IMR-90 (cell line): ENCODE measurements around the gene LRSAM1. TPM values are rescaled to one million over a fixed set of nuclear protein-coding genes. Genes with fewer than 3 reads are reported as not detected.

ENCODE experiments used
- ATAC-seq: fragments of 200-7000 bp; cut with Tn5 transposase; 2 replicates; pipeline ENCODE4 v1.9.1; 2020; ENCODE audit warnings: low read depth, mild to moderate bottlenecking, moderate library complexity
- BruUV-seq: library from RNA; stranded (reverse); fragments of 400-500 nt; replicated peaks from 2 replicates; lab custom pipeline; 2021; lab: Mats Ljungman, UMichigan
- CTCF ChIA-PET: fragments of 300-600 bp; formaldehyde crosslinking; extraction: SDS; loops from one replicate; lab custom pipeline; 2021; ENCODE audit warnings: antibody characterized with exemption; lab: Yijun Ruan, JAX
- POLR2A ChIA-PET: fragments of 300-600 bp; sonication (Branson Sonifier 250); formaldehyde crosslinking; loops from one replicate; lab custom pipeline; 2022; ENCODE audit warnings: antibody characterized with exemption; ENCODE audit not compliant: unreplicated experiment; lab: Charles Lee
- DNase-seq: peaks from one replicate; pipeline ENCODE4 v3.0.0; 2013
- H2AFZ ChIP-seq: replicated peaks from 2 replicates; pipeline ENCODE3; 2013; ENCODE audit warnings: low read length, mild to moderate bottlenecking; ENCODE audit not compliant: poor library complexity
- H2AK5ac ChIP-seq: 2 replicates; pipeline ENCODE4 v1.6.1; 2013; ENCODE audit warnings: low read depth, low read length, inconsistent platforms
- H2AK9ac ChIP-seq: replicated peaks from 2 replicates; pipeline ENCODE3; 2013; ENCODE audit warnings: mild to moderate bottlenecking, low read depth, low read length, moderate library complexity; ENCODE audit not compliant: poor library complexity
- H2BK120ac ChIP-seq: 2 replicates; pipeline ENCODE4 v1.6.1; 2013; ENCODE audit warnings: low read depth, low read length, inconsistent platforms
- H2BK15ac ChIP-seq: 3 replicates; pipeline ENCODE4 v1.6.1; 2013; ENCODE audit warnings: low read depth, low read length, inconsistent platforms
- H2BK20ac ChIP-seq: 2 replicates; pipeline ENCODE4 v1.6.1; 2013; ENCODE audit warnings: low read depth, mild to moderate bottlenecking, inconsistent platforms, low read length, moderate library complexity
- H2BK5ac ChIP-seq: 2 replicates; pipeline ENCODE4 v1.6.1; 2013; ENCODE audit warnings: mild to moderate bottlenecking, low read depth, low read length, inconsistent platforms; ENCODE audit not compliant: poor library complexity, severe bottlenecking
- H3K14ac ChIP-seq: replicated peaks from 2 replicates; pipeline ENCODE4 v1.6.1; 2013; ENCODE audit warnings: low read depth, low read length, inconsistent platforms
- H3K18ac ChIP-seq: 2 replicates; pipeline ENCODE4 v1.6.1; 2013; ENCODE audit warnings: low read depth, low read length, control low read depth
- H3K23ac ChIP-seq: 2 replicates; pipeline ENCODE4 v1.6.1; 2013; ENCODE audit warnings: low read depth, low read length, inconsistent platforms
- H3K27ac ChIP-seq: 2 replicates; pipeline ENCODE4 v1.5.1; 2013; ENCODE audit warnings: mild to moderate bottlenecking, control low read depth, low read length; ENCODE audit not compliant: insufficient read depth
- H3K27me3 ChIP-seq: 2 replicates; pipeline ENCODE4 v1.6.1; 2013; ENCODE audit warnings: low read length; ENCODE audit not compliant: control insufficient read depth, insufficient read depth
- H3K36me3 ChIP-seq: 2 replicates; pipeline ENCODE4 v1.6.1; 2013; ENCODE audit warnings: low read length, mixed read lengths; ENCODE audit not compliant: control insufficient read depth, insufficient read depth
- H3K4ac ChIP-seq: 2 replicates; pipeline ENCODE4 v1.6.1; 2013; ENCODE audit warnings: low read depth, low read length, inconsistent platforms
- H3K4me1 ChIP-seq: 2 replicates; pipeline ENCODE4 v1.6.1; 2013; ENCODE audit warnings: low read length, mixed read lengths; ENCODE audit not compliant: control insufficient read depth, insufficient read depth
- H3K4me2 ChIP-seq: 2 replicates; pipeline ENCODE4 v1.6.1; 2013; ENCODE audit warnings: low read depth, mild to moderate bottlenecking, control low read depth, low read length, moderate library complexity
- H3K4me3 ChIP-seq: 2 replicates; pipeline ENCODE4 v1.5.1; 2013; ENCODE audit warnings: low read depth, mild to moderate bottlenecking, control low read depth, low read length, moderate library complexity; ENCODE audit not compliant: insufficient read depth
- H3K56ac ChIP-seq: 2 replicates; pipeline ENCODE4 v1.6.1; 2013; ENCODE audit warnings: low read length, inconsistent platforms; ENCODE audit not compliant: insufficient read depth; ENCODE audit errors: extremely low read depth
- H3K79me1 ChIP-seq, 2 experiments: 2 replicates each; pipeline ENCODE4 v1.6.1; 2013; ENCODE audit warnings: low read length in 2 of 2, inconsistent platforms in 1 of 2, low read depth in 1 of 2
- H3K9ac ChIP-seq: 2 replicates; pipeline ENCODE4 v1.6.1; 2013; ENCODE audit warnings: low read depth, low read length, control low read depth
- H3K9me1 ChIP-seq: 2 replicates; pipeline ENCODE4 v1.6.1; 2013; ENCODE audit warnings: low read length, inconsistent platforms; ENCODE audit not compliant: insufficient read depth
- H3K9me3 ChIP-seq: 2 replicates; pipeline ENCODE4 v1.6.1; 2013; ENCODE audit warnings: low read length; ENCODE audit not compliant: control insufficient read depth, insufficient read depth
- H4K20me1 ChIP-seq: 2 replicates; pipeline ENCODE4 v1.6.1; 2013; ENCODE audit warnings: low read length, inconsistent platforms; ENCODE audit not compliant: insufficient read depth
- H4K5ac ChIP-seq: 2 replicates; pipeline ENCODE4 v1.6.1; 2013; ENCODE audit warnings: mild to moderate bottlenecking, low read depth, low read length, control low read depth
- H4K8ac ChIP-seq, 2 experiments: 2 replicates each; pipeline ENCODE4 v1.6.1; 2013; ENCODE audit warnings: low read depth in 2 of 2, low read length in 2 of 2, control low read depth in 1 of 2, inconsistent platforms in 1 of 2
- H4K91ac ChIP-seq: 2 replicates; pipeline ENCODE4 v1.6.1; 2013; ENCODE audit warnings: low read depth, low read length, inconsistent platforms; ENCODE audit not compliant: insufficient read depth
- CEBPB ChIP-seq: IDR thresholded peaks from 2 replicates; pipeline ENCODE4 v1.6.1; 2012; ENCODE audit warnings: low read depth, low read length, improper control_type of control experiment
- MAFK ChIP-seq: IDR thresholded peaks from 2 replicates; pipeline ENCODE4 v1.6.1; 2012; ENCODE audit warnings: low read depth, low read length, improper control_type of control experiment
- MAZ ChIP-seq: IDR thresholded peaks from 2 replicates; pipeline ENCODE4 v1.6.1; 2012; ENCODE audit warnings: low read depth, mild to moderate bottlenecking, low read length, improper control_type of control experiment, moderate library complexity, borderline replicate concordance
- NFE2L2 ChIP-seq: fragments of 150-350 bp; IDR thresholded peaks from 2 replicates; pipeline ENCODE4 v1.6.1; 2016; ENCODE audit warnings: low read depth, mild to moderate bottlenecking, low read length
- RCOR1 ChIP-seq: IDR thresholded peaks from 2 replicates; pipeline ENCODE4 v1.6.1; 2012; ENCODE audit warnings: mild to moderate bottlenecking, low read length, improper control_type of control experiment; ENCODE audit not compliant: insufficient replicate concordance
- USF2 ChIP-seq: fragments of 150-350 bp; IDR thresholded peaks from 2 replicates; pipeline ENCODE4 v1.6.1; 2017; ENCODE audit warnings: mild to moderate bottlenecking, antibody characterized with exemption, low read length, low read depth
- WGBS, 2 experiments: methylation state at CpG; one replicate each; pipeline versions ENCODE4 v1.1.5 to v1.1.7; 2013; ENCODE audit warnings: missing lambda C conversion rate in 2 of 2; ENCODE audit not compliant: insufficient read length in 1 of 2; ENCODE audit errors: extremely low coverage in 2 of 2; 5-methylcytosine and 5-hydroxymethylcytosine counted together
- dilution Hi-C: fragments of 300-500 bp; cut with HindIII; formaldehyde crosslinking; loops from one replicate; pipeline ENCODE4 v1.14.3; 2018; ENCODE audit warnings: low sequenced_read_pairs; ENCODE audit not compliant: unreplicated experiment
- in situ Hi-C: fragments of 300-500 bp; cut with MboI; formaldehyde crosslinking; loops from 3 replicates; pipeline ENCODE4 v1.14.3; 2019; ENCODE audit warnings: low sequenced_read_pairs, inconsistent platforms, mixed read lengths
- intact Hi-C: fragments of 100-400 bp; cut with micrococcal nuclease; formaldehyde crosslinking; loops from 2 replicates; pipeline ENCODE4 v1.10.0; 2022
- polyA plus RNA-seq, 3 experiments: library from polyadenylated mRNA; depleted of rRNA; stranded (reverse); fragments of >200 nt; gene quantifications; 2 replicates each; pipeline ENCODE4 v1.2.3, GENCODE V29; 2012; ENCODE audit warnings: low replicate concordance in 1 of 3
- total RNA-seq: library from RNA; depleted of rRNA; stranded (reverse); fragments of >200 nt; gene quantifications from 2 replicates; pipeline ENCODE4 v1.2.3, GENCODE V29; 2012

Gene LRSAM1
- total and polyA plus RNA-seq, 2 of the 4 experiments (the other 2 are of a cell fraction) = 3.0 to 9.3 TPM

- TF ChIP-seq CEBPB = no peak
Observed at GRCh38 chr9:127422133-127422782, 29.1 kb upstream of the LRSAM1 start (continued).

- Histone ChIP-seq H3K9me1 (peaks cover 12% of the 10 kb centered on the region; the same call in 1 of the 2 replicates), H2BK15ac (no peak overlapping the region), H3K27me3 (no peaks in the 10 kb centered on the region), H4K20me1 (peaks cover 10% of the 10 kb centered on the region; the same call in 1 of the 2 replicates), H3K27ac (no peak overlapping the region), H2BK120ac (no peak overlapping the region), H3K79me1 (peaks cover 28 to 53% of the 10 kb centered on the region in 2 experiments), H2AK5ac (0 out of 2 replicates have a peak overlapping the region, but pooled peaks have one; percentile 43), H3K4me1 (peaks cover 7% of the 10 kb centered on the region), H3K56ac (no peak overlapping the region), H4K5ac (no peak overlapping the region), H3K23ac (peak overlapping the region; percentile 81; the same call in 1 of the 2 replicates), H2AFZ (peak overlapping the region; percentile 2), H2BK5ac (no peak overlapping the region), H3K9ac (peak overlapping the region; percentile 90; the same call in 1 of the 2 replicates), H3K14ac (peak overlapping the region; percentile 38; the same call in 1 of the 2 replicates), H3K18ac (no peak overlapping the region), H3K4ac (peak overlapping the region; percentile 51), H4K8ac (peak overlapping the region; percentile 96 to 99; a peak in 2 of 4 replicates), H3K4me2 (peak overlapping the region; percentile 69), H3K9me3 (no peaks in the 10 kb centered on the region), H3K4me3 (peak overlapping the region; percentile 69), H3K36me3 (0 out of 2 replicates have a peak, but pooled peaks cover 2% of the 10 kb centered on the region), H4K91ac (no peak overlapping the region; the same call in 1 of the 2 replicates), H2AK9ac (peak overlapping the region; percentile 21), H2BK20ac (no peak overlapping the region)
- intact Hi-C loops (loop anchor here (10.0 kb wide), 1 partner anchor 198 kb away; no protein-coding TSS in a partner anchor), dilution Hi-C loops (no loop called here), in situ Hi-C loops (no loop called here)
- no peak for TF ChIP-seq NFE2L2
- no peak for TF ChIP-seq USF2
- peak; percentile 82 for TF ChIP-seq MAFK
- no peak for TF ChIP-seq MAZ
- TF ChIP-seq RCOR1 = no peak
- TF ChIP-seq CEBPB = no peak
- 37% methylated on average over 2 of the region's 6 CpGs; no CpG with 5 or more reads in 1 of the 2 experiments for WGBS, 2 experiments
- no TSS peak for BruUV-seq
- ChIA-PET CTCF (no interaction called here), POLR2A (no interaction called here)
- no peak for DNase-seq
- no peak for ATAC-seq
Observed at GRCh38 chr9:127422787-127423186, 28.5 kb upstream of the LRSAM1 start.
